Amniotic epithelial cell (primary cell): Measurements from ENCODE around the gene KRT74.

Experiments
- DNase-seq: peaks from one replicate; pipeline ENCODE4 v3.0.0-alpha.2; 2010; ENCODE audit warnings: low read depth

Gene KRT74

GRCh38 chr12:52537101-52537500, 36.5 kb downstream of the KRT74 start:
- no peak for DNase-seq

- no peak for DNase-seq
These were observed 38.1 kb downstream of the KRT74 start for GRCh38 chr12:52535574-52535973.

DNA sequence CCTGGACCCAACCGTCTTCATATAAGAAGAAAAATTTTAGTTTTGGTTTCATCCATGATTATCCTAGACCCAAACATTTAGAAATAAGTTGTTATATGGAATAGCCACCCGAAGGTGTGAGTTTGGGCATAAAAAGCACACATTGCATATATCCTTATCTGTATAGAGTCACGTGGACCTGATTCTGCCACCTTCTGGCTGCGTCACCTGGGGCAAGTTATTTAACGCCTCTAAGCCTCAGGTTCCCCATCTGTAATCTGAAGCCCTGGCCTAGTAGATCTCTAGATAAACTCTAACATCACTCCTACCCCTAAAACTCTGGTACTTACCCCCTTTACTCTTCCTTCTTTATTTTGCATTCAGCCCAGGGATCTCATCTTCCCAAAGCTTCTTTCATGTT, 39.2 kb downstream of the KRT74 start:
- no peak for DNase-seq

DNA sequence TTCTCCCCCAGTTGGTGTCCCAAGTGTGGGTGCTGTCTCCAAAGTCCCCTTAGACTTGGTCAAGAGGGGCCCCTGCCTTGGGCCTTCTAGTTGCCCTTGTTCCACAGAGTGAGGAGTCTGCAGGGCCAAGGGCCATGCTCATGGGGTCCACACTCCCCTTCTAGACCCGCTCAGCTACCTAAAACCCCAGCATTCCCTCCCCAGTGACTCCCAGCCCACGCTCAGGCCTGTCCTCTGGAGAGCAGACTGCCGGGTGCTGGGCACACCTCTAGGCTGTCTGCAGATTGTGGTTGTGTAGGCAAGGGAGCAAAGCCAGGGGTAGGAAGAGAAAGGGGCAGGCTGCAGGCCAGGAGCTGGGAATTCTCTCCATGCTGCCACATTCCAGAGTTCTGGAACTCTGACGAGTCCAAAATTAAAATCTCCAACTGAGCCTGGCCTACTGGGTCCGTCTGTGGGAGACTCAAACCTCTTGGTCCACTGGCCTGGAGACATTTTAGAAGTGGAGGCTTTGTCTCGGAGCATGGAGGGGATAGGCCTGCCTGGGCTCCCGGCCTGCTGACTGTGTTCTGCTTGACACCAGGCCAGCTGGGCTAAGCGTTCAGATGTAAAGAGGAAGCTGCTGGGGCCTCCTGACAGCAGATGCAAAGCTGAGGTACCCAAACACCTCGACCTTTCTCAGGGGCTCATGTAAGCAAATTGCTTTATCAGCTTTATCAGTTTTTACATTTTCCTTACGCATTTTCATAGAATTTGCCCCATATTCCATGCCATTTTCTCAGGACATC, 39.8 kb downstream of the KRT74 start:
- DNase-seq: no peak

DNA sequence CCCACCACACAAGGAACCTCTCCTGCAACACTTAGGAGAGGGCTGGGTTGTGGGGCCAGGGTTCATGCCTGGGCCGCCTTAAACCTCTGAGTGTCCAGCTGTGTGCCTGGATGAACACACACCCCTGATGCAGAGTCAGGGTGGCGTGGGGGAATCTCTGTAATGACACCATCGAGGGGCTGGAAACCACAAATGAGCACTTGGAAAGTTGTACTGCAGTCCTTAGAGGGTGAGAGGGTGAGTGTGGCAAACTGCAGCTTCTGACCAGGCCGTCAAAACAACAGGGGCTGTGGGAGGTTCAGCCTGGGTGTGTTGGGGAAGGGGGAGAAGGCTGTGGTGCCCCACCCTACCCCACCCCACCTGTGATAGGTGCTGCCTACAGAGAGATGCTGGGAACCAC, 41.0 kb downstream of the KRT74 start:
- DNase-seq: no peak

- DNase-seq: no peak
These were observed 41.9 kb downstream of the KRT74 start for GRCh38 chr12:52531566-52532300.

DNA sequence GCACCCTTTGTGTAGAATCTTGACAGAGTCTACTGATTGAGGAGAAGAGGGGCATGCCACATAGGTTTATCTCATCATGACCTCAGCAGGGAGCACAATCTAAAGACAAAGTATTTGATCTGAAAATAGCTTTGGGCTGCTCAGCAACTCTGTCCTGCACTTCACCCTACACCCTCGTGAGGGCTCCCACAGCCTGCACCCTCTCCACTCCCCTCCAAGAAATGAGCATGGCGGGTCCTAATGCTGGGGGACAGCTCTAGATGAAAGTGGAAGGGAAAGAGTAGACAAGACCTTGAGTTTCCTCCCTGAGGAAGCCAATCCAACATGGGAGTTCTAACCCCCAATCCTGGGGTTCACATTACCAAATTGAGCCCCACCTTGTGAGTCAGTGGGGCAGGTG, 42.7 kb downstream of the KRT74 start:
- DNase-seq: no peak

GRCh38 chr12:52530366-52530765, 43.3 kb downstream of the KRT74 start:
- no peak for DNase-seq

DNA sequence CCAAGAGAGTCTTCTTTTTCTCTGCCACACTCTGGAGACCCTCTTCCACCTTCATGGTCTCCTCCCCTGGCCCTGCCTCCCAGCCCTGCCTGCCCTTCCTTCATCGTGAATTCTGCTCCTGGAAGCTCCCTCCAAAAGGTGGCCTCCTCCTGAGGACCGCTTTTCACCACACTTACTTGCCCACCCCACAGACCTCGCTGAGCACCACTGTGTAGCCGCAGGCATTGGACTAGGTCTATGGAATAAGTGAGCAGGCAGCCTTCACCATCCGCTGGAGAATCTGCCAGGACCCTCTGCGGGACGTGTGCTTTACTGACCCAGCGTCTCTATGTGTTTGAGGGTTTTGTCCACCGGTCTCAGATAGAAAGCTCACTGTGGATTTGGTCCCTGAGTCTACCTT, 43.8 kb downstream of the KRT74 start:
- no peak for DNase-seq

DNA sequence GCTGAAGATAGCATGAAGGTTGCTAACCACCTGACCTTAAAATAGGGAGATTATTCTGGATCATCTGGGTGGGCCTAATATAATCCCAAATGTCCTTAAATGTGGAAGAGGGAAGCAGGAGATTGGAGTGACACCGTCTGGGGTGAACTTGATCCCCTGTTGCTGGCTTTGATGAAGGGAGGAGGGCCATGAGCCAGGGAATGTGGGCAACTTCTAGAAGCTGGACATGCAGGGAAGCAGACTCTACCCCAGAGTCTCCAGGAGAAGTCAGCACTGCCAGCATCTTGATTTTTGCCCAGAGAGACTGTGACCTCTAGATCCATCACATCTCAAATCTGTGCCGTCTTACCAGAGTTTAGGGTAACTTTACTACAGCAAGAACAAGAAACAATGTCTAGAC, 44.2 kb downstream of the KRT74 start:
- DNase-seq: no peak

GRCh38 chr12:52528641-52529143, 45.0 kb downstream of the KRT74 start:
- DNase-seq: no peak

- no peak for DNase-seq
These were observed 46.4 kb downstream of the KRT74 start for GRCh38 chr12:52527121-52527800.

DNA sequence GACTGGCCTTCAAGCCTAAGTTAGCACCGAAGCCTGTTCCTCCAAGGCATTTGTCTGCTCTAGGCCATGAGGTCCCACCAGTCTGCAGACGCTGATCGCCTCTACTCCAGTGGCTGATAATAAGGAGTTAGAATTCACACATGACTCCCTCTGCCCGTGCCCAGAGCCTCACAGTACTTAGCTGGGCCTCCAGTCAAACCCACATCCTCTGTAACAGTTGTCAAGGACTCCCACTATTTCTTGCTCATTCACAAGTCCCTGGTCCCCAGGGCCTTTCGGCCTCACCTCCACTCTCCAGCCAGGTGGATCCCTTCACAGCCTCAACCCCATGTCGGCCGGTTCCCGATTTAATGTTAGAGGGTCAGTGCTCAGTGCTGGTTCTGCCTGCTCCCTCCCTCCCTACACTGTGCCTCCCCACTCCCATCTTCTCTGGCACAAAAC, 47.1 kb downstream of the KRT74 start:
- DNase-seq: no peak

DNA sequence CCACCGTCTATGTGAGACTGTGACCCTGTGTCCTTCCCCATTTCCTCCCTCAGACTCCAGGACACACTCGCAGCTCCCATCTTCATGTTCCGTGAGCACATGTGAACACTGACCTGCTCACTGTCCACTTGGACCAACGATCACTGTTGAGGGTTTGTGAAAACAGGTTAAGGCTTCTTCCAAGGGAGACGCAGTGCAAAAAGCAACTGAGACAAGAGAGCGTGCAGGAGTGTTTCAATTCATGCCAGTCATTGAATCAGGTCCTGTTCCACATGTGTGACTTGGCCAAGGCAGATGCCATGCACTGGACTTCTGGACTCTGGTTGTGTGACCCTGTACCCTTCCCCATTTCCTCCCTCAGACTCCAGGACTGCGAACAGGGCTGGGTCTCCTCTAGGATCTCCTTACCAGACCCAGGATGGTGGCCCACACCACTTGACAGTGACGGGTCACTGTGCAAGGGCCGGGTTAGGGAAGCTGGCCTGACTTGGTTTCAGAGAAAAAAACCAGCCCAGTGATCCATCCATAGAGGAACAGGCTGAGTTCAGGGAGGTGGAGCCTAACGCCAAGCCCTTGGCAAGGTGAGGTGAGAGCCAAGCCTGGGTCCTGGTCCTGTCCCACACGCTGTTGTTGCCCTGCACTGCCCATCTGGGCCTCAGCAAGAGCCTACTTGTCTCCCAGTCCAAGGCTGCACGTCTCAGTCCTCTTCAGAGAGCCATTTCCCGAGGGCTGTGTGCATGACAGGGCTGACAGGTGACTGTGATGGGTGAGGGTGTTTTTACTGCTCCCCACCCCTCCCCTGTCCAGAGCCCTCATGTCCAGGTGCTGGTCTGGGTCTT, 47.8 kb downstream of the KRT74 start:
- no peak for DNase-seq

DNA sequence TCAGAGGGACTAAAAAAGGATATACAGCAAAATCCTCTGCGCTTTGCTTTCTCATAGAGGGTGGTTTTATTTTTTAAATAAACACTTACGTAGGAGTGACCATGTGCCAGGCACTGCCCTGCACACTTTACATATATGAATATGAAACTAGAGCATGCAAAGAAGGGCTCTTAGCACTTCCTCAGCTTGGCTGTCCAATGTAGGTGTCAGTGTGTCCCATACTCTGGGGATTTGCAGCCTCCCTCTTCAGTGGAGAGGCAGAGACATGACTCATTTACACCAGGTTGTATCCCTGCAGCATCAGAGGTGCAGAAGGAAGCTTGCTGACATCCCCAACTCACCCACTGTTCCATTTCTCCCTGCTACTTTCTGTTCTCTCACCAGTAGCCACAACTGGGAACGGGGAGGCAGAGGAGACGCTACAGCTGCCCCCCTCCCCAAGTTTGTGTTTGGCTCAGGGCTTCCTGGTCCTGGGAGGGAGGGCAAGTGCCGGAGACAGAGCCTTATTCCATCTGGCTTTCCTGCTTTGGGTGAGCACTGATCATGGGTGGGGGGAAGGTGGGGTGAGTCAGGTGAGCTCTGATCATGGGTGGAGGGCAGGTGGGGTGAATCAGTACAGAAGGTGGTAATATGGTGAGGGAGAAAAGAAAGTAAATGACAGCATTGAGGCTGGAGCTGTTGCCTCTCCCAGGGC, 48.6 kb downstream of the KRT74 start:
- DNase-seq: peak; percentile 51

GRCh38 chr12:52524241-52524897, 49.3 kb downstream of the KRT74 start:
- DNase-seq: no peak

DNA sequence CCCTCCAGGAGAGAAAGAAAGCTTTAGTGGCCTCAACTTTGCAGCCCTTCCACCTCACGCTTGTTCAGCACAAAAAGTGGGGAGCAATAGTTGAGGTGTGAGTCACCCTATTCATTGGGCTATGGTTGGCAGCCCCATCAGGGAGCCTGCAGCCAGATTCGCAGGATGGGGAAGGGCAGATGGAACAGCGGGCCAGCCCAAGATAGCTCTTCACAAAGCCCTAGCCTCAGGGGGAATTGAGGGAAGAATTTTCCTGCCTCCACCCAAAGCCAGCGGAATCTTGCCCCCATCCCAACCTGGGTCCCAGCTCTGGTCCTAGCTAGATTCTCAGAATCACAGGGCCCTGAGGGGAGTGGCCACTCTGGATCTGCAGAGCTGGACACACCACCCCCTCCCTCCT, 49.8 kb downstream of the KRT74 start:
- DNase-seq: no peak

- peak; percentile 44 for DNase-seq
These were observed 51.2 kb downstream of the KRT74 start for GRCh38 chr12:52522346-52523011.

- peak; percentile 84 for DNase-seq
These were observed 51.9 kb downstream of the KRT74 start for GRCh38 chr12:52521568-52522266.
